Measurements from ENCODE around the gene GHDC.
"Not testable (repeated sequence)": the region's sequence is repeated elsewhere in the genome, so short reads cannot be mapped to it uniquely, and the experiment has no call there.

DNA sequence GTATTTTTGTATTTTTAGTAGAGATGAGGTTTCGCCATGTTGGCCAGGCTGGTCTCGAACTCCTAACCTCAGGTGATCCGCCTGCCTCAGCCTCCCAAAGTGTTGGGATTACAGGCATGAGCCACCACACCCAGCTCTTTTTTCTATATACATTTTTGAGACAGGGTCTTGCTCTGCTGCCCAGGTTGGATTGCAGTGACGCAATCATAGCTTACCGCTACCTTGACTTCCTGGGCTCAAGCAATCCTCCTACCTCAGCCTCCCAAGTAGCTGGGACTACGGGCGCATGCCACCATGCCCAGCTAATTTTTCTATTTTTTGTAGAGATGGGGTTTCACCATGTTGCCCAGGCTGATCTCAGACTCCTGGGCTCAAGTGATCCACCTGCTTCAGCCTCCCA lies 53.6 kb downstream of the GHDC start:
- not testable (repeated sequence) for TF ChIP-seq USF2 (CRISPR knock-in tag; IDR thresholded peaks at IDR 0.05); ZBTB21 (CRISPR knock-in tag; IDR thresholded peaks at IDR 0.05; ENCODE audit: borderline replicate concordance); CREB1 (CRISPR knock-in tag; IDR thresholded peaks at IDR 0.05); HMGXB4 (CRISPR knock-in tag; IDR thresholded peaks at IDR 0.05); ELF4 (CRISPR knock-in tag; IDR thresholded peaks at IDR 0.05; ENCODE audit: low read depth); ESRRA (CRISPR knock-in tag; IDR thresholded peaks at IDR 0.05; ENCODE audit: borderline replicate concordance); MAX (CRISPR knock-in tag; IDR thresholded peaks at IDR 0.05); TP53 (CRISPR knock-in tag; IDR thresholded peaks at IDR 0.05); NR1H2 (CRISPR knock-in tag; IDR thresholded peaks at IDR 0.05); IRF2 (CRISPR knock-in tag; IDR thresholded peaks at IDR 0.05; ENCODE audit: borderline replicate concordance, low read depth); SP1 (CRISPR knock-in tag; conservative IDR thresholded peaks at IDR 0.05)
- TF ChIP-seq, protein P1, sequence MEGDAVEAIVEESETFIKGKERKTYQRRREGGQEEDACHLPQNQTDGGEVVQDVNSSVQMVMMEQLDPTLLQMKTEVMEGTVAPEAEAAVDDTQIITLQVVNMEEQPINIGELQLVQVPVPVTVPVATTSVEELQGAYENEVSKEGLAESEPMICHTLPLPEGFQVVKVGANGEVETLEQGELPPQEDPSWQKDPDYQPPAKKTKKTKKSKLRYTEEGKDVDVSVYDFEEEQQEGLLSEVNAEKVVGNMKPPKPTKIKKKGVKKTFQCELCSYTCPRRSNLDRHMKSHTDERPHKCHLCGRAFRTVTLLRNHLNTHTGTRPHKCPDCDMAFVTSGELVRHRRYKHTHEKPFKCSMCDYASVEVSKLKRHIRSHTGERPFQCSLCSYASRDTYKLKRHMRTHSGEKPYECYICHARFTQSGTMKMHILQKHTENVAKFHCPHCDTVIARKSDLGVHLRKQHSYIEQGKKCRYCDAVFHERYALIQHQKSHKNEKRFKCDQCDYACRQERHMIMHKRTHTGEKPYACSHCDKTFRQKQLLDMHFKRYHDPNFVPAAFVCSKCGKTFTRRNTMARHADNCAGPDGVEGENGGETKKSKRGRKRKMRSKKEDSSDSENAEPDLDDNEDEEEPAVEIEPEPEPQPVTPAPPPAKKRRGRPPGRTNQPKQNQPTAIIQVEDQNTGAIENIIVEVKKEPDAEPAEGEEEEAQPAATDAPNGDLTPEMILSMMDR (IDR thresholded peaks at IDR 0.05): not testable (repeated sequence)
- TF ChIP-seq, protein P2, sequence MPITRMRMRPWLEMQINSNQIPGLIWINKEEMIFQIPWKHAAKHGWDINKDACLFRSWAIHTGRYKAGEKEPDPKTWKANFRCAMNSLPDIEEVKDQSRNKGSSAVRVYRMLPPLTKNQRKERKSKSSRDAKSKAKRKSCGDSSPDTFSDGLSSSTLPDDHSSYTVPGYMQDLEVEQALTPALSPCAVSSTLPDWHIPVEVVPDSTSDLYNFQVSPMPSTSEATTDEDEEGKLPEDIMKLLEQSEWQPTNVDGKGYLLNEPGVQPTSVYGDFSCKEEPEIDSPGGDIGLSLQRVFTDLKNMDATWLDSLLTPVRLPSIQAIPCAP (CRISPR knock-in tag; IDR thresholded peaks at IDR 0.05): not testable (repeated sequence)
- TF ChIP-seq, protein P3, sequence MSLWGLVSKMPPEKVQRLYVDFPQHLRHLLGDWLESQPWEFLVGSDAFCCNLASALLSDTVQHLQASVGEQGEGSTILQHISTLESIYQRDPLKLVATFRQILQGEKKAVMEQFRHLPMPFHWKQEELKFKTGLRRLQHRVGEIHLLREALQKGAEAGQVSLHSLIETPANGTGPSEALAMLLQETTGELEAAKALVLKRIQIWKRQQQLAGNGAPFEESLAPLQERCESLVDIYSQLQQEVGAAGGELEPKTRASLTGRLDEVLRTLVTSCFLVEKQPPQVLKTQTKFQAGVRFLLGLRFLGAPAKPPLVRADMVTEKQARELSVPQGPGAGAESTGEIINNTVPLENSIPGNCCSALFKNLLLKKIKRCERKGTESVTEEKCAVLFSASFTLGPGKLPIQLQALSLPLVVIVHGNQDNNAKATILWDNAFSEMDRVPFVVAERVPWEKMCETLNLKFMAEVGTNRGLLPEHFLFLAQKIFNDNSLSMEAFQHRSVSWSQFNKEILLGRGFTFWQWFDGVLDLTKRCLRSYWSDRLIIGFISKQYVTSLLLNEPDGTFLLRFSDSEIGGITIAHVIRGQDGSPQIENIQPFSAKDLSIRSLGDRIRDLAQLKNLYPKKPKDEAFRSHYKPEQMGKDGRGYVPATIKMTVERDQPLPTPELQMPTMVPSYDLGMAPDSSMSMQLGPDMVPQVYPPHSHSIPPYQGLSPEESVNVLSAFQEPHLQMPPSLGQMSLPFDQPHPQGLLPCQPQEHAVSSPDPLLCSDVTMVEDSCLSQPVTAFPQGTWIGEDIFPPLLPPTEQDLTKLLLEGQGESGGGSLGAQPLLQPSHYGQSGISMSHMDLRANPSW (CRISPR knock-in tag; conservative IDR thresholded peaks at IDR 0.05; ENCODE audit: low read depth): not testable (repeated sequence)

All from WTC11 (cell line).